SK-N-SH (cell line): ENCODE measurements around the gene SETBP1. TPM values are rescaled to one million over a fixed set of nuclear protein-coding genes. Genes with fewer than 3 reads are reported as not detected.
A peak's percentile ranks its signal among the peaks of the same experiment; 100 is the strongest.

ENCODE experiments used
- CTCF ChIA-PET: fragments of 300-600, 350-600 bp; formaldehyde crosslinking; extraction: SDS; loops from one replicate; lab custom pipeline; 2021; lab: Yijun Ruan, JAX
- POLR2A ChIA-PET: fragments of 350-600 bp; sonication (Branson Sonifier 250); formaldehyde crosslinking; extraction: SDS; loops from one replicate; lab custom pipeline; 2020; ENCODE audit warnings: antibody characterized with exemption, inconsistent platforms; lab: Yijun Ruan, JAX
- DNase-seq: peaks from one replicate; pipeline ENCODE4 v3.0.0; 2012
- H2AFZ ChIP-seq: fragments of 200-600 bp; sonication (generic); 2 replicates; pipeline ENCODE4 v1.8.1; 2016; ENCODE audit warnings: antibody characterized with exemption, mild to moderate bottlenecking, low read depth
- H3F3A ChIP-seq: fragments of 200-600 bp; sonication (generic); replicated peaks from 2 replicates; pipeline ENCODE3; 2016; ENCODE audit warnings: antibody characterized with exemption, mild to moderate bottlenecking; ENCODE audit not compliant: insufficient read depth
- H3K27ac ChIP-seq, 2 experiments: fragments of 200-500 bp in 1 of 2; fragments of 200-600 bp in 1 of 2; sonication (Bioruptor generic) in 1 of 2; sonication (generic), shearing (Covaris generic) in 1 of 2; 2 replicates each; pipeline versions ENCODE4 v1.5.1 to v1.6.1; 2014 to 2016; ENCODE audit warnings: low read depth in 2 of 2, inconsistent platforms in 1 of 2, low read length in 1 of 2, mild to moderate bottlenecking in 1 of 2, mixed read lengths in 1 of 2
- H3K27me3 ChIP-seq: fragments of 200-600 bp; sonication (generic), shearing (Covaris generic); 2 replicates; pipeline ENCODE4 v1.6.1; 2016; ENCODE audit warnings: mixed run types; ENCODE audit not compliant: insufficient read depth
- H3K36me3 ChIP-seq, 2 experiments: fragments of 200-500 bp in 1 of 2; fragments of 200-600 bp in 1 of 2; sonication (Bioruptor generic) in 1 of 2; sonication (generic) in 1 of 2; replicated peaks in 1 of 2; 2 replicates each; pipeline versions ENCODE3 to v1.5.1; 2014 to 2016; ENCODE audit warnings: low read length in 1 of 2, mild to moderate bottlenecking in 1 of 2; ENCODE audit not compliant: insufficient read depth in 2 of 2, control insufficient read depth in 1 of 2
- H3K4me1 ChIP-seq, 2 experiments: fragments of 200-500 bp in 1 of 2; fragments of 200-600 bp in 1 of 2; sonication (Bioruptor generic) in 1 of 2; sonication (generic), shearing (Covaris generic) in 1 of 2; 2 replicates each; pipeline versions ENCODE4 v1.5.1 to v1.6.1; 2014 to 2016; ENCODE audit warnings: low read depth in 1 of 2, low read length in 1 of 2, mixed run types in 1 of 2; ENCODE audit not compliant: insufficient read depth in 2 of 2, control insufficient read depth in 1 of 2
- H3K4me2 ChIP-seq: fragments of 200-600 bp; sonication (generic), shearing (Covaris generic); 2 replicates; pipeline ENCODE4 v1.6.1; 2017; ENCODE audit warnings: mixed run types
- H3K4me3 ChIP-seq, 2 experiments: fragments of 200-500 bp in 1 of 2; fragments of 200-600 bp in 1 of 2; sonication (Bioruptor generic) in 1 of 2; sonication (generic), shearing (Covaris generic) in 1 of 2; 2 replicates each; pipeline versions ENCODE4 v1.5.1 to v1.8.1; 2014 to 2016; ENCODE audit warnings: low read depth in 2 of 2, inconsistent platforms in 1 of 2, low read length in 1 of 2, mild to moderate bottlenecking in 1 of 2, mixed read lengths in 1 of 2, moderate library complexity in 1 of 2
- H3K79me2 ChIP-seq: fragments of 200-600 bp; sonication (generic); 2 replicates; pipeline ENCODE4 v1.8.1; 2017; ENCODE audit warnings: mild to moderate bottlenecking; ENCODE audit not compliant: insufficient read depth
- H3K9ac ChIP-seq: fragments of 200-600 bp; sonication (generic); 2 replicates; pipeline ENCODE4 v1.6.1; 2017; ENCODE audit warnings: mixed run types
- H3K9me2 ChIP-seq: fragments of 200-600 bp; sonication (generic); 2 replicates; pipeline ENCODE4 v1.6.1; 2017; ENCODE audit warnings: mixed run types
- H3K9me3 ChIP-seq: fragments of 200-600 bp; sonication (generic); 2 replicates; pipeline ENCODE4 v1.6.1; 2017; ENCODE audit warnings: mixed run types, mild to moderate bottlenecking, moderate library complexity
- H4K20me1 ChIP-seq: fragments of 200-600 bp; sonication (generic); 2 replicates; pipeline ENCODE4 v1.6.1; 2017; ENCODE audit warnings: mild to moderate bottlenecking, mixed run types; ENCODE audit not compliant: insufficient read depth
- CHD2 ChIP-seq: fragments of 150-350 bp; IDR thresholded peaks from 2 replicates; pipeline ENCODE4 v1.6.1; 2018; ENCODE audit warnings: low read length; ENCODE audit not compliant: partially characterized antibody
- ELF1 ChIP-seq: IDR thresholded peaks from 2 replicates; pipeline ENCODE4 v1.4.0; 2012
- EP300 ChIP-seq, 2 experiments: IDR thresholded peaks; 2 replicates each; pipeline versions ENCODE4 v1.4.0 to v1.6.1; 2012; ENCODE audit warnings: borderline replicate concordance in 1 of 2, low read depth in 1 of 2, low read length in 1 of 2
- FOXJ3 ChIP-seq: sonication (generic); formaldehyde crosslinking; IDR thresholded peaks from 2 replicates; pipeline ENCODE4 v1.5.1; 2020; ENCODE audit warnings: mild to moderate bottlenecking, missing genetic modification reagents
- IRF3 ChIP-seq: fragments of 150-350 bp; IDR thresholded peaks from 2 replicates; pipeline ENCODE4 v1.6.1; 2016; ENCODE audit warnings: mild to moderate bottlenecking, low read depth, low read length
- MXI1 ChIP-seq: IDR thresholded peaks from 2 replicates; pipeline ENCODE4 v1.6.1; 2012; ENCODE audit warnings: mild to moderate bottlenecking, low read depth, low read length, improper control_type of control experiment
- NFIC ChIP-seq: IDR thresholded peaks from 2 replicates; pipeline ENCODE4 v1.4.0; 2012; ENCODE audit warnings: borderline replicate concordance
- NRF1 ChIP-seq: IDR thresholded peaks from 2 replicates; pipeline ENCODE4 v1.6.1; 2012; ENCODE audit warnings: low read depth, mild to moderate bottlenecking, low read length
- RAD21 ChIP-seq: IDR thresholded peaks from 2 replicates; pipeline ENCODE4 v1.6.1; 2012; ENCODE audit warnings: mild to moderate bottlenecking, low read length
- REST ChIP-seq: IDR thresholded peaks from 2 replicates; pipeline ENCODE4 v1.6.1; 2012; ENCODE audit warnings: mild to moderate bottlenecking, low read depth, low read length, moderate library complexity
- TCF12 ChIP-seq: IDR thresholded peaks from 2 replicates; pipeline ENCODE4 v1.4.0; 2012
- WGBS: methylation state at CpG from one replicate; pipeline ENCODE4 v1.1.6; 2017; ENCODE audit warnings: low lambda C conversion rate; 5-methylcytosine and 5-hydroxymethylcytosine counted together
- polyA plus RNA-seq, 3 experiments: library from polyadenylated mRNA; depleted of rRNA; stranded (reverse); fragments of >200 nt; gene quantifications; 2 replicates each; pipeline ENCODE4 v1.2.3, GENCODE V29; 2012
- TF ChIP-seq, protein P1 (sequence below): fragments of 200-600 bp; sonication (generic); IDR thresholded peaks from 2 replicates; pipeline ENCODE4 v1.6.1; 2017; ENCODE audit warnings: antibody characterized with exemption, mild to moderate bottlenecking, moderate library complexity

Gene SETBP1
- polyA plus RNA-seq, 1 of the 3 experiments (the other 2 are of a cell fraction) = 3.0 TPM

DNA sequence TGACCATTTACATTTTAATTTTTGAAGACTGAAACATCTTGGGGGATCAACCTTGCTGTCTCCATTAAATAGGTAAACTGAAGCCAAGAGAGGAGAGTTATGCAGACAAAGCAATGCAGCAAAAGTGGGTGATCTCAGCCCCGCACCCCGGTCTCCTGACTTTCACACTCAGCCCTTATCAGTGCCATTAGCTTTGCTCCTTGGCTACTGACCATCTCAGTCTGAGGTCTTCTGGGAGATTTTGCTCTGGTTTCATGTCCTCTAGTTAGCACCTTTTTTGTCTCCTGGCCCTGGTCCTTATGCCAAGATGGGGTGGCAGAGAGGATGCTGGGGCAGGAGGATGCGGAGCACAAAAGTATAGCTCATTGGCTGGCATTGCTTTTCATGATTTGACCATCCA lies 61.4 kb downstream of the SETBP1 start (continued):
- TF ChIP-seq RAD21 (no peak), NRF1 (no peak), CHD2 (no peak), MXI1 (no peak)
- TF ChIP-seq, protein P1, sequence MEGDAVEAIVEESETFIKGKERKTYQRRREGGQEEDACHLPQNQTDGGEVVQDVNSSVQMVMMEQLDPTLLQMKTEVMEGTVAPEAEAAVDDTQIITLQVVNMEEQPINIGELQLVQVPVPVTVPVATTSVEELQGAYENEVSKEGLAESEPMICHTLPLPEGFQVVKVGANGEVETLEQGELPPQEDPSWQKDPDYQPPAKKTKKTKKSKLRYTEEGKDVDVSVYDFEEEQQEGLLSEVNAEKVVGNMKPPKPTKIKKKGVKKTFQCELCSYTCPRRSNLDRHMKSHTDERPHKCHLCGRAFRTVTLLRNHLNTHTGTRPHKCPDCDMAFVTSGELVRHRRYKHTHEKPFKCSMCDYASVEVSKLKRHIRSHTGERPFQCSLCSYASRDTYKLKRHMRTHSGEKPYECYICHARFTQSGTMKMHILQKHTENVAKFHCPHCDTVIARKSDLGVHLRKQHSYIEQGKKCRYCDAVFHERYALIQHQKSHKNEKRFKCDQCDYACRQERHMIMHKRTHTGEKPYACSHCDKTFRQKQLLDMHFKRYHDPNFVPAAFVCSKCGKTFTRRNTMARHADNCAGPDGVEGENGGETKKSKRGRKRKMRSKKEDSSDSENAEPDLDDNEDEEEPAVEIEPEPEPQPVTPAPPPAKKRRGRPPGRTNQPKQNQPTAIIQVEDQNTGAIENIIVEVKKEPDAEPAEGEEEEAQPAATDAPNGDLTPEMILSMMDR = no peak
- TF ChIP-seq, all 33 proteins: peak for 0

- DNase-seq = peak; percentile 66
- Histone ChIP-seq H3K4me1 (peaks cover 9 to 40% of the 10 kb centered on the region in 2 experiments; a peak in 3 of 4 replicates), H3K36me3 (no peaks in the 10 kb centered on the region), H3K4me2 (peak overlapping the region; percentile 56), H4K20me1 (no peaks in the 10 kb centered on the region), H3K4me3 (no peak overlapping the region), H3F3A (no peaks in the 10 kb centered on the region), H3K27ac (peak overlapping the region; percentile 19 to 84; a peak in 3 of 4 replicates), H3K9me3 (no peaks in the 10 kb centered on the region), H3K9ac (no peak overlapping the region), H3K9me2 (no peaks in the 10 kb centered on the region), H2AFZ (peak overlapping the region; percentile 52), H3K79me2 (no peaks in the 10 kb centered on the region), H3K27me3 (no peaks in the 10 kb centered on the region)
- ChIA-PET CTCF (interaction anchor here (1.0 to 1.4 kb wide), 3 partner anchors 62 to 470 kb away, joined by 3 to 5 read pairs (median 3); partner anchors contain the start of gene SETBP1), POLR2A (interaction anchor here (0.7 kb wide), 1 partner anchor 59 kb away, joined by 3 read pairs; no protein-coding TSS in a partner anchor)
- WGBS = 17% methylated on average over 3 of the region's 3 CpGs
- TF ChIP-seq NFIC = peak; percentile 15; the same call in 1 of the 2 replicates
- TF ChIP-seq ELF1 = no peak
- no peak for TF ChIP-seq REST
- TF ChIP-seq TCF12 = peak; percentile 21; the same call in 1 of the 2 replicates
- TF ChIP-seq IRF3 = no peak
- TF ChIP-seq FOXJ3 (CRISPR knock-in tag) = no peak
- TF ChIP-seq, protein P1 = no peak
- peak in 1 of 2 experiments; percentile 60; a peak in 2 of 4 replicates for TF ChIP-seq EP300 (IDR thresholded peaks at IDR 0.05; ENCODE audit: borderline replicate concordance in 1 of 2, low read depth in 1 of 2, low read length in 1 of 2)
Observed at GRCh38 chr18:44742718-44743311, 62.1 kb downstream of the SETBP1 start.
